ENCODE data around the gene ETV2. TPM values are rescaled to one million over a fixed set of nuclear protein-coding genes. Genes with fewer than 3 reads are reported as not detected.

The ETV2 gene
- total RNA-seq, 1 donor from 2014 or later, result 1.1 TPM

DNA sequence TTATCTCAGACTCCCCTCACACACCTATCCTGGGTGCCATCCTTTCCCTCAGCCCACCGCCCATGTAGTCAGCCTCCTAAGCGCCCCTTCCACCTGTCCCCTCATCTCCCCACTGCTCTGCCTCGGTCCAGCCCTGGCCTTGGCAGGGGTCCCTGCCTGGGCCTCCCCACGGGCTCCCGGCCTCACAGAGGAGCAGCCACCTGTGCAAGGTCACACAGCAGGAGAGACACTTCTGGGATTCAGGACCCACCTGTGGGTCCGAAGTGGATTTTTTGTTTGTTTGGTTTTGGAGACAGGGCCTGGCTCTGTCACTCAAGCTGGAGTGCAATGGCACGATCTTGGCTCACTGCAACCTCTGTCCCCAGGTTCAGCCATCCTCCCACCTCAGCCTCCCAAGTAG lies 24.1 kb downstream of the ETV2 start:
- H3K27me3 Mint-ChIP-seq, result peaks cover 12% of the 10 kb centered on the region
- no peak overlapping the region for H3K27ac Mint-ChIP-seq
- peaks cover 9% of the 10 kb centered on the region for H3K36me3 Mint-ChIP-seq
- TF ChIP-seq, protein P1, sequence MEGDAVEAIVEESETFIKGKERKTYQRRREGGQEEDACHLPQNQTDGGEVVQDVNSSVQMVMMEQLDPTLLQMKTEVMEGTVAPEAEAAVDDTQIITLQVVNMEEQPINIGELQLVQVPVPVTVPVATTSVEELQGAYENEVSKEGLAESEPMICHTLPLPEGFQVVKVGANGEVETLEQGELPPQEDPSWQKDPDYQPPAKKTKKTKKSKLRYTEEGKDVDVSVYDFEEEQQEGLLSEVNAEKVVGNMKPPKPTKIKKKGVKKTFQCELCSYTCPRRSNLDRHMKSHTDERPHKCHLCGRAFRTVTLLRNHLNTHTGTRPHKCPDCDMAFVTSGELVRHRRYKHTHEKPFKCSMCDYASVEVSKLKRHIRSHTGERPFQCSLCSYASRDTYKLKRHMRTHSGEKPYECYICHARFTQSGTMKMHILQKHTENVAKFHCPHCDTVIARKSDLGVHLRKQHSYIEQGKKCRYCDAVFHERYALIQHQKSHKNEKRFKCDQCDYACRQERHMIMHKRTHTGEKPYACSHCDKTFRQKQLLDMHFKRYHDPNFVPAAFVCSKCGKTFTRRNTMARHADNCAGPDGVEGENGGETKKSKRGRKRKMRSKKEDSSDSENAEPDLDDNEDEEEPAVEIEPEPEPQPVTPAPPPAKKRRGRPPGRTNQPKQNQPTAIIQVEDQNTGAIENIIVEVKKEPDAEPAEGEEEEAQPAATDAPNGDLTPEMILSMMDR (conservative IDR thresholded peaks at IDR 0.05), result no peak
- H3K4me1 Mint-ChIP-seq (ENCODE audit: unreplicated experiment), result no peaks in the 10 kb centered on the region
- no peak for DNase-seq (ENCODE audit: extremely low spot score, unreplicated experiment)
- no peak overlapping the region for H3K4me3 Mint-ChIP-seq
- no peaks in the 10 kb centered on the region for H3K9me3 Mint-ChIP-seq

DNA sequence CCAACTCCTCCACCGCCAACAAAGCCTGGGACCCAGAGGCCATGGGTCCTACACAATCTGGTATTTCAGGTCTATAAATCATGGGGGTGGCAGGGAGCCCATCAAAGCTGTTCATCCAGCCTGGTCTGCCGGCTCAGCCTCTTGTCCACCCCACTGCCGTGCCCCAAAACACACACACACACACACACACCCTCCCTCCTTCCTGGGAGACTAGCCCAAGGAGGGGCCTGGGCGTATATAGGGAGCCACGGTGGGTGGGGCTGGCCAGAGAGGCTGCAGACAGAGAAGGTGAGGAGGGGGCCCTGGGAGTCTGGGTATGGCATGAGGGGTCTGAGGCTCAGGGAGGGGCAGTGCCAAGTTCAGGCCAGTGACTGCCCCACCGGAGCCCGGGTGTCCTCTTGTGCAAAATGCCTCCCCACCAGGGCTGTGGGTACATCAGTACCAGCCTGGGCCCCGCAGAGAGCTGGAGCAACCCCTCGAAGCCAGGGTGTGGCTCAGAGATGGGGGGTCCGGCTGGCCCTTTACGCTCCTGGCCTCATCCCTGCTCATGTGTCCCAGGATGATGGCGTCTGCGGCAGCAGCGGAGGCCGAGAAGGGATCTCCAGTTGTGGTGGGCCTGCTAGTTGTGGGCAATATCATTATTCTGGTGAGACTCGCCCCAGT lies 24.8 kb downstream of the ETV2 start, which contains the start of gene UPK1A:
TSS of gene UPK1A (plus strand) at position 267 of the 663 bp plus-strand sequence. CDS start at position 563, 296 bp downstream.
- H3K4me1 Mint-ChIP-seq (ENCODE audit: unreplicated experiment), result no peaks in the 10 kb centered on the region

DNA sequence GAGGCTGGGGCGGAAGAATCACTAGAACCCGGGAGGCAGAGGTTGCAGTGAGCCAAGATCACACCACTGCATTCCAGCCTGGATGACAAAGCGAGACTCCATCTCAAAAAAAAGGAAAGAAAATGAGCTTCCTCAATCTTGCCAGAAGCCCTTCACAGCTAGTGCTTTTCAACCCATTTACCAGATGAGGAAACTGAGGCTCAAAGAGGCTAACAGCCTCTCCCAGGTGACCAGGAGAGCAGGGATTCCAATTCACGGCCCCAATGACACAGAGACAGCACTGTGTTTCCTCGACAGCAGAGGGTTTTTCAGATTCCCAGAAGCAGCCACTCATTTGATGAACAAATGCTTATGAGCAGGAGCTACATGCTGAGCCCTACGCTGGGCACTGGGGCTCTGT lies 28.0 kb downstream of the ETV2 start:
- TF ChIP-seq, protein P1 (conservative IDR thresholded peaks at IDR 0.05), result no peak
- DNase-seq (ENCODE audit: extremely low spot score, unreplicated experiment), result no peak
- Mint-ChIP-seq H3K4me1 (ENCODE audit: unreplicated experiment) (peaks cover 4% of the 10 kb centered on the region), H3K36me3 (peaks cover 5% of the 10 kb centered on the region), H3K4me3 (no peak overlapping the region), H3K9me3 (no peaks in the 10 kb centered on the region), H3K27me3 (peaks cover 38% of the 10 kb centered on the region), H3K27ac (no peak overlapping the region)

More for the DNA sequence above, 24.8 kb downstream of the ETV2 start, which contains the start of gene UPK1A:
- Mint-ChIP-seq H3K36me3 (peaks cover 9% of the 10 kb centered on the region), H3K9me3 (no peaks in the 10 kb centered on the region), H3K4me3 (peak within 1 kb of the TSS; percentile 67), H3K27me3 (peaks cover 15% of the 10 kb centered on the region), H3K27ac (peak within 1 kb of the TSS; percentile 75)
- TF ChIP-seq, protein P1 (conservative IDR thresholded peaks at IDR 0.05), result no peak
- no peak for DNase-seq (ENCODE audit: extremely low spot score, unreplicated experiment)

DNA sequence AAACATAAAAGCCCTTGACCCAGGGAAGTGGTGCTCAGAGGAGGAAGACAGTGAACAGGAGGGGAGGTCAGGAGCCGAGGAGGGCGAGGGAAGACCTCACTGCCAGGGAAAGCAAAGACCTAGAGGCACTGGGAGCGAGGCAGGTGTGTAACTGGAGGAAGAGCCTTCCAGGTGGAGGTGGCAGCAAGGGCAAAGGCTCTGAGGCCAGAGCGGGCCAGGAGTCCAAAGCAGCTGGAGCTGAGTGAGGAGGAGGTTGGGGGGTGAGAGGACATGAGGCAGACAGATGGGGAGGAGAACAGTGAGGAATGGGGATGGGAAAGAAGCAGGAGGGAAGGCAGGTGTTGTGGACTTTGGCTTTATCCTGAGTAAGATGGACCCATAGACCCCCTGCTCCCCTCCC lies 28.4 kb downstream of the ETV2 start:
- Mint-ChIP-seq H3K36me3 (peaks cover 5% of the 10 kb centered on the region), H3K27ac (no peak overlapping the region), H3K4me1 (ENCODE audit: unreplicated experiment) (peaks cover 4% of the 10 kb centered on the region), H3K9me3 (no peaks in the 10 kb centered on the region), H3K27me3 (peaks cover 38% of the 10 kb centered on the region), H3K4me3 (no peak overlapping the region)
- TF ChIP-seq, protein P1 (conservative IDR thresholded peaks at IDR 0.05), result no peak
- DNase-seq (ENCODE audit: extremely low spot score, unreplicated experiment), result no peak

DNA sequence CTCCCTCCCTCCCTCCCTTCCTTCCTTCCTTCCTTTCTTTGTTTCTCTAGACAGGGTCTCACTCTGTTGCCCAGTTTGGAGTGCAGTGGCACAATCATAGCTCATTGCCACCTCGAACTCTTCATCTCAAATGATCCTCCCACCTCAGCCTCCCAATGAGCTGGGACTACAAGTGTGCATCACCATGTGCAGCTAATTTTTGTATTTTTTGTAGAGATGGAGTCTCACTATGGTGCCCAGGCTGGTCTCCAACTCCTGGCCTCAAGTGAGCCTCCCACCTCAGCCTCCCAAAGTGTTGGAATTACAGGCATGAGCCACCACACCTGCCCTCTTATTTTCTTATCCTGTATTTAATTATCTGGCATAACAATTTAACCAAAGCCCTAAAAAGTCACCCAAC lies 29.1 kb downstream of the ETV2 start:
- Mint-ChIP-seq H3K27me3 (peaks cover 39% of the 10 kb centered on the region), H3K4me1 (ENCODE audit: unreplicated experiment) (peaks cover 4% of the 10 kb centered on the region)
- TF ChIP-seq, protein P1 (conservative IDR thresholded peaks at IDR 0.05), result no peak

More for the DNA sequence above, 29.1 kb downstream of the ETV2 start:
- Mint-ChIP-seq H3K27ac (no peak overlapping the region), H3K9me3 (no peaks in the 10 kb centered on the region), H3K4me3 (no peak overlapping the region), H3K36me3 (peaks cover 5% of the 10 kb centered on the region)
- DNase-seq (ENCODE audit: extremely low spot score, unreplicated experiment), result no peak
